NB4 (cell line): ENCODE data around the gene MPDU1.

ENCODE experiments used
- DNase-seq: peaks from one replicate; pipeline ENCODE4 v3.0.0; 2010; ENCODE audit warnings: low read depth
- H3K4me3 ChIP-seq: one replicate; pipeline ENCODE4 v1.5.1; 2011; ENCODE audit warnings: mild to moderate bottlenecking, low read depth, low read length, moderate library complexity
- CTCF ChIP-seq: IDR thresholded peaks from one replicate; pipeline ENCODE4 v1.5.1; 2012; ENCODE audit warnings: low read depth, low read length
- MAX ChIP-seq: IDR thresholded peaks from 2 replicates; pipeline ENCODE4 v1.6.1; 2011; ENCODE audit warnings: low read depth, low read length
- MYC ChIP-seq: IDR thresholded peaks from 2 replicates; pipeline ENCODE4 v1.6.1; 2011; ENCODE audit warnings: low read depth, low read length
- POLR2A ChIP-seq: IDR thresholded peaks from 2 replicates; pipeline ENCODE4 v1.6.1; 2011; ENCODE audit warnings: mild to moderate bottlenecking; ENCODE audit not compliant: insufficient read length; ENCODE audit errors: extremely low read depth

Gene MPDU1

GRCh38 chr17:7588553-7589203 is 5.0 kb downstream of the MPDU1 start:
- TF ChIP-seq MAX, result no peak
- TF ChIP-seq MYC, result no peak
- no peak for TF ChIP-seq CTCF
- no peak for TF ChIP-seq POLR2A
- no peak for DNase-seq
- H3K4me3 ChIP-seq, result no peak overlapping the region

GRCh38 chr17:7589204-7589868 is 5.7 kb downstream of the MPDU1 start:
- DNase-seq, result no peak
- H3K4me3 ChIP-seq, result no peak overlapping the region
- TF ChIP-seq POLR2A, result no peak
- no peak for TF ChIP-seq MYC
- TF ChIP-seq CTCF, result no peak
- no peak for TF ChIP-seq MAX

- no peak for DNase-seq
- no peak within 1 kb of the TSS for H3K4me3 ChIP-seq
These were observed 6.4 kb downstream of the MPDU1 start, which contains the start of gene SOX15 for GRCh38 chr17:7589891-7590691. Gene SOX15 (minus strand): TSS chr17:7590094. CDS start chr17:7589676, 418 bp downstream.

GRCh38 chr17:7590743-7591142 is 7.1 kb downstream of the MPDU1 start:
- TF ChIP-seq POLR2A (no peak), MAX (no peak), MYC (no peak), CTCF (no peak)
- no peak for DNase-seq
- H3K4me3 ChIP-seq, result no peak overlapping the region

More at GRCh38 chr17:7589891-7590691, 6.4 kb downstream of the MPDU1 start, which contains the start of gene SOX15:
- no peak for TF ChIP-seq MYC
- TF ChIP-seq MAX, result no peak
- TF ChIP-seq CTCF, result no peak
- TF ChIP-seq POLR2A, result no peak

GRCh38 chr17:7591596-7591995 is 7.9 kb downstream of the MPDU1 start:
- TF ChIP-seq MAX (no peak), CTCF (no peak), MYC (no peak), POLR2A (no peak)
- DNase-seq, result no peak

More at GRCh38 chr17:7591596-7591995, 7.9 kb downstream of the MPDU1 start:
- H3K4me3 ChIP-seq, result no peak overlapping the region
